NCI-H774 (cell line): ENCODE data around the gene PHRF1.

Experiments
- DNase-seq: peaks from one replicate; lab custom pipeline; 2025; lab: John Stamatoyannopoulos, UW

PHRF1 gene

GRCh38 chr11:616320-617198 is 40.3 kb downstream of the PHRF1 start:
- no peak for DNase-seq

- DNase-seq, result no peak
Observed at GRCh38 chr11:617199-617911, 41.1 kb downstream of the PHRF1 start.

DNA sequence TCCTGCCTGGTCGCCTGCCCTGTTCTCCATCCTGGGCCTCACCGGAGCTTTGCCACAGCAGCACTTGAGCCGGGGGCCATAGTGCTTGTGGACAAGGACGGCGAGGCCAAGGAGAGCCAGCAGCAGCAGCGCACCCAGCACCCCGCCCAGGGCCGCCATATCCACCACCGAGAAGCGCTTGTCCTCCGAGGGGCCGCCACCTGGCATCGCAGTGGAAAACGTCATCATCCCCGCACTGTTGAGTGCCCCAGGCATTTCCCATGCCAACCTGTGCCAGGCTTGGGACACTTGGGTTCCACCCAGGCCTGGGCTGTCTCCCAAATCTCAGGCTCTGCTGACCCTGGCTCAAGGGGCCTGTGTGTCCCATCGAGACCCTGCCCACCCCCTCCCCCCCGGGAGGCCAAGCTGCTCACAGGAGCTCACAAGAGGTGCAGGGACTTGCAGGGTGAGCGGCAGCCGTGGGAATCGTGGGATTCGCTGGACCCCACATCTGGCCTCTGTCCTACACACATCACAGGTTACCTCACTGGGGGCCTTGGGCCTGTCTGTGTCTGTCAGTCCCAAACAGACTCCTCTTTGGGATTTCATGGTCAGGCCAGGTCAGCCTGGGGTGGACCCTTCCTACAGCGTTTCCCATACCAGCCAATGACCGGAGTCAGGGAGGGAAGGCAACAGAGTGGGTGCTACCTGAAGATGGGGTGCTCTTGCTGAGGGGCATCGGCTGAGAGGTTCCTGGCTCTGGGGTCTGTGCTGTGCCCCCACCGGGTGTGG is 41.8 kb downstream of the PHRF1 start:
- no peak for DNase-seq

DNA sequence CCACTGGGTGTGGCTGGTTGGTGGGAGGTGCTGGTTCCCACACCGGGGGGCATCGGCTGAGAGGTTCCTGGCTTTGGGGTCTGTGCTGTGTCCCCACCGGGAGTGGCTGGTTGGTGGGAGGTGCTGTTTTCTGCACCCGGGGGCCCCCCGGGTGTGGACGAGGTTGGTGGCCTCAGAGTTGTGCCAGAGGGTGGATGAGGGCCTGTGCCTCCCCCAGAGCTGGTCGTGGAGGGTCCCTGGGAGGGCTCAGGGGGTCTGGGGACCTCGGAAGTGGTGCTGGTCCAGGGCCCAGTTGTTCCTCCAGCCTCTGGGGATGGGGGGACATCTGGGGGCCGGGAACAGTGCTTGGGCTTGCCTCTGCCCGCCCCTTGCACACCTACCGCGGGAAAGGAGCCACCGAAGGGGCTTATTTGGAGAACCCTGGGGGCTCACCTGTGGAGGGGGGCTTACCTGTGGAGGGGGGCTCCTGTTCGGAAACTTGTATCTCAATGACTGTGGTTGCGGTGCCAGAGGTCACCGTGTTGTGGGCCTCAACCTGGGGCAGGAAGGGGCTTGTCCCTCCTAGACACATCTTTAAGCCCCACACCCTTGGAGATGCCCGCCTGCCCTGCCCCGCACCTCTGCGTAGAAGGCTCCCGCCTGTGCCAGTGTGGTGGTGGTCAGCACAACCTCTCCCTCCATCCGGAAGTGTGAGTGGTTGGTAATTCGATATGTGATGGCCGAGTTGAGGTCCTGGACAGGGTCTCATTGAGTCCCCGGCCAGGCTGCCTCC is 42.8 kb downstream of the PHRF1 start:
- DNase-seq, result no peak

- DNase-seq, result no peak
Observed at GRCh38 chr11:619628-620050, 43.4 kb downstream of the PHRF1 start.

DNA sequence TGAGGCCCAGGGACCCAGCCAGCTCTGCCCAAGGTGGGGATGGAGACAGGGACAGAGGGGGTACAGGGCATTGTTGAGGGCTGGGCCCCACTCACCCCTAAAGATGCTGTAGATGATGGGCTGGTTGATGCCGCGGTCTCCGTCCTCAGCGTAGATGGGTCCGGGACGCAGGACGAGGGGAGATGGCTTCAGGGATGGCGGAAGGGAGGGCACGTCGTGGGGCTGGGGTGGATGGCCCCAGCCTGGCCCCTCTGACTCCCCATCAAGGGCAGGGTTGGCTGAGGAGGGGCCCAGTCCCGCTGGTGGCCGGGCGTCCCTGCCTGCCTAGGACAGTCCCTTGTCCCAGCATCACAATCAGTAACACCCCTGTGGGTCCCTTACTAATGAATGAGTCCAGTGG is 43.9 kb downstream of the PHRF1 start:
- DNase-seq, result no peak

- no peak for DNase-seq
Observed at GRCh38 chr11:620935-621814, 44.9 kb downstream of the PHRF1 start.

DNA sequence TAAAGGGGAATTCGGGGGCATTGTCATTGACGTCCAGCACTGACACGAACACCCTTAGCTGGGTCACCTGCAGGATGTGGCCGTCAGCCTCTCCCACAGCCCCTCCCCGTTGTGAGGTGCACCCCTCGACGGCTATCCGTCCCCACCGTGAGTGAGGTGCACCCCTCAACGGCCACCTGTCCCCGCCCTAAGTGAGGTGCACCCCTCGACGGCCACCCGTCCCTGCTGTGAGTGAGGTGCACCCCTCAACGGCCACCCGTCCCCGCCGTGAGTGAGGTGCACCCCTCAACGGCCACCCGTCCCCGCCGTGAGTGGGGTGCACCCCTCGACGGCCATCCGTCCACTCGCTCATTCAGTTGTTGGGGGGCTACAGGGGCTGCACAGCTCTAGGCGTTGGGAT is 45.6 kb downstream of the PHRF1 start:
- no peak for DNase-seq

DNA sequence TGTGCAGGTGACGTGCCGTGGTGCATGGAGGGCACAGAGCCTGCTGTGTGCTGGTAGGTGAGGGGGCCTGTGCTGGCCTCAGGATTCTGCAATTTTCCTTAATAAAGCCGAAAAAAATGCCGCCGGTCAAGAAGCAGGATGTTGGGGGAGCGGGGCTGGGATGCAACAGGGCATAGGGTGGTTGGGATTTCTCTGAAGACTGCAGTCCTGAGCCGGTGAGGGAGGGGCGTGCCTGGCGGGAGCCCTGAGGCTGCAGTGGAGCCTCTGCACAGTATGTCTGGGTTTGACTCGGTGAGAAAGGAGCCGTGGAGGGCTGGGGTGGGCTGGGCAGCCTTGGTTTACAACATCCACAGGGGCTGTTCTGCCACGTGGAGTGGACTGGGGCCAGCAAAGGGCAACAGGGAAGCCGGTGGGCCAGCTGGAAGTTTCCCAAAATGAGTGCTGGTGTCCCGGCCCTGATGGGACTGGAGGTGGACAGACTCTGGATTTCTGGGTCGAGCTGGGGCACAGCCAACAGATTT is 47.1 kb downstream of the PHRF1 start:
- no peak for DNase-seq

DNA sequence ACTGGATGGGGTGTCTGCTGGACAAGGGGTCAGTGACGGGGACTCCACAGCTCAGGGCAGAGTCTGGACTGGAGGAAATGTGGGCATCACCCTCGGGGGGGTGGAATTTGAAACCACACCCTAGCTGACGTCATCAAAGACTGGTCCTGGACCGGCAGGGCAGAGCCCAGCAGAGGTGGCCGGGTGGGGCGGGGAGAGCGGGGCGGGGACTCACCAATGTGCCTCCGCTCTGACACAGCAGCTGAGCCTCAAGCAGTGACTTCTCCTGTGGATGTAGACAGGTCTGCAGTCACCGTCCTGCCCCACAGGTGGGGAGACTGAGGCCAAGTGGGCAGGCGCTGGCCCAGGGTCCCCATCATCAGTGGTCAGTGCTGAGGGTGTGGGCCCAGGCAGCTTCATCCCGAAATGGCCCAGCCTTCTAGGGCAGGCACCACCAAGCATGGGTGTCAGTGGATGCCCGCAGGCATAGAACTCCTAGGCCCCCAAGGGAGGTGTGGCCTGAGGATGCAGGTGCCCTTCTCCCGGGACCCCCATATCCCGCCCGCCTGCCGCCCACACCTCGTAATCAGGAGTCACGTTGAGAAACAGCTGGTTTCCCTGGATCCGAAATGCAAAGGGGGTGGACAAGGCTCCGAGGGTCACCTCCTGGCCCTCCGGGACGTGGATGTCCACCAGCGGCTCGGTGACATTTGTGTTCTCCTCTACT is 47.9 kb downstream of the PHRF1 start:
- DNase-seq, result no peak

DNA sequence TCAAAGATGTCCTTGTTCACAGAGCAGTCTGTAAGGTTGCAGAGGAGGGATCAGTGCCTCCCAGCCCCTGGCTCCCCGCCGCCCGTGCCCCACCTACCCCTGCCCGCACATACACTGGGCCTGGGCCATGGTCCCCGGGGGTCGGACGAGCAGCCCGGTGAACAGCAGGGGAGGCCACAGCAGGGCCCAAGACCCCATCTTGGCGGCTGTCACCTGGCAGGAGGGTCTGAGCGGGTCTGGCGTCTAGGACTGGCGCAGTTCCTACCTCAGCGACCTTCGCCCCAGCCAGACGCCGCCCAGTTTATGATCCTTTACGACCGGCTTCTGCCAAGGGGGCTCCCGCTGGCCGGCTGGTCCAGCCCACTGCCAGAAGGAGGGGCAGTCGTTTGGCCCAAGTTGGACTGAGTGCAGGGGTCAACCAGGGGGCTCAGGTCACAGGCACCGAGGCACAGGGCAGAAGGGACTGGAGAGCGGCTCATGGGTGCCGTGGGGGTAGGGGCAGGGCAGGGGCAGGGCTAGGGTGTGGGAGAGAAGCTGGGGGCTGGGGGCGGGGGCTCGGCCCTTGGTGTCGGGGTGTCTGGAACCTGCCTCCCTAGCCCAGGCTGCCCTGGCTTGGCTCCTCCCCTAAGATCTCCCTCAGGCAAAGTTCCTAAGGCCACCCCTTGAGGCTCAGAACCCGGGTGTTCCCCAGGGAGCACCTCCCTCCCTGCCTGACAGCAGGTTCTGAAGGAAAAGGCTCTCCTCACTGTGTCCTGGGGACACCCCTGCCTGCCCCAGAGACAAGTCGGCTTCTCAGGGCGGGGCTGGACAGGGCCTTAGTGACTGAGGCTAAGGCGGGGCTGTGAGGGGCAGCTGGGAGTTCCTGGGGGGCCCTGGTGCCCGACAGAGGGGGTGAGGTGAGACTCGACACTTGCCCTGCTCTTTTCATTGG is 48.7 kb downstream of the PHRF1 start, which contains the start of gene CDHR5:
TSS of gene CDHR5 (minus strand) at position 251 of the 931 bp plus-strand sequence. CDS start at position 198, 53 bp downstream.
- DNase-seq, result no peak

DNA sequence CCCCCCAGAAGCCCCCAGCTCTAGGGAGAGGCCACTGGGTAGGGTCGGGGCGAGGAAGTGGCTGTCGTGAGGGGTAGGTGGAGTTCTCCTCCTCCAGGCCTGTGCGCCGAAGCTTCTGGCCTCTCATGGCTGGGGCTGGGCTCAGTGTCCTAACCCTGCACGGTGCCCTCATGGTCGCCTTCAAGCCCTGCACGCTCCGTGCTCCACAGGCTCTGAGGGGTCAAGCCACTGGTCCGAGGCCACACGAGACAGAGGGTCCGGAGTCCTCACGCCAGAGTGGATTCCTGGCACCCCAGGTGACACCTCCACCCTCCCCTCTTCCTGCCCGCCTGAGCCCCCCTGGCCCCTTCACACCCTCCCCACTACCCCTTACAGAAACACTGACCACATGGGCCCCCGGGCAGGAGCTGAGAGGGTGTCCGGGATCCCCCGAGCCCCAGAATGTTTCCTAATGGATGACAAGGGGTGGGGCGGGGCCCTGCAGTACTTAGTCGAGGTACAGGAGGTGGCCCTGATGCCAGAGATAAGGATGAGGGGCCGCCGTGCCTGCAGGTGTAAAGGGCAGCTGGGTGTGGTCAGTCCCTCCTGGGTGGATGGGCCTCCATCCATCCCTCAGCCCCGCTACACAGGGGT is 49.5 kb downstream of the PHRF1 start:
- no peak for DNase-seq

DNA sequence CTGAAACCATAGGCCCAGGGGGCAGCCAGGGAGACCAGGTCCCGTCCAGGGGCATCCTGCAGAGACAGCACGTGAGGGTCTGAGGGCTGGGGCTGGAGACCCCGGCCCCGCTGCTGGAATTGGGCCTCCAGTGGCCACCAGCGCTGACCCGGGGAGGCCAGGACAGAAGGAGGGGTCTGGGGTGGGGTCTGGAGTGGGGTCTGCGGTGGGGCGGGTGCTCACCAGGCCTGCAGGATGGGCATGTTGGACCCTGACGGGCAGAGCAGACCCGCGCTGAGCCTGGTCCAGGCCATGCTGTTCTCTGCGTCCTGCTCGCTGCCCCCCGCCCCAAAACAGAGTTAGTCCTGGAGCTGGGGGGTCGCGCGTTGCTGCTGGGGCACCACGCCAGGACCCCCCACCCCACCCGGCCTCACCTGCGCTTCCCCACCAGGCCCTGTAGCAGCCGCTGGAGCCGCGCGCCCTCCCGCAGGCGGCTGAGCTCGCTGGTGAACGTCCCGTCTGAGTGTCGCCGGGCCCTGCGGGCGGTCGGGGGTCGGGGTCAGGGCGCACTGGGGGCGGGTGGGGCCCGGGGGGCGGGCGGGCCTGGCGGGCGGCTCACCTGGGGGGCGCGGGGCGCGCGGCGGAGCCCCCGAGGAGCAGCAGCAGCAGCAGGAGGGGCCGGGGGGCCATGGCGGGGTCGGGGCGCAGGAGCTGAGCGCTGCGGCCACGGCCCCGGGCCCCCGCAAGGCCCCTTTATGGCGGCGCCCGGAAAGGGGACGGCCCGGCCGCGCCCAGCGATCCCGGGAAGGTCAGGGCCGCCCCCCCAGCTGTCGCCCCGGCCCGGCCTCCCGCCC is 50.4 kb downstream of the PHRF1 start, which contains the start of gene SCT:
TSS of gene SCT (minus strand) at position 707 of the 833 bp plus-strand sequence. CDS start at position 669, 38 bp downstream.
- no peak for DNase-seq

DNA sequence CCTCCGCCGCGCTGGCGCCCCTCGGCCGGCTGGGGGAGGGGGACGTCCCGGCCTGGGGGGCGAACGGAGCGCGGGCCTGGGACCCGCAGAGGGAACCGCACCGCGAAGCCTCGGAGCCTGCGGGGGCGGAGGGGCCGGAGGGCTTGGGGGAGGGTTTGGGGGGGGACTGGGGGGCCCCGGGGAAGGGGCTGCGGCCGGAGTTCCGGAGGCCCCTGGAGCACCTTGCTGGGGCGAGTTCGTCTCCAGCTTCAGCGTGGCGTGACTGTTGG is 51.0 kb downstream of the PHRF1 start:
- no peak for DNase-seq

- no peak for DNase-seq
Observed at GRCh38 chr11:628056-628455, 51.8 kb downstream of the PHRF1 start.

GRCh38 chr11:629237-629583 is 52.9 kb downstream of the PHRF1 start:
- no peak for DNase-seq

DNA sequence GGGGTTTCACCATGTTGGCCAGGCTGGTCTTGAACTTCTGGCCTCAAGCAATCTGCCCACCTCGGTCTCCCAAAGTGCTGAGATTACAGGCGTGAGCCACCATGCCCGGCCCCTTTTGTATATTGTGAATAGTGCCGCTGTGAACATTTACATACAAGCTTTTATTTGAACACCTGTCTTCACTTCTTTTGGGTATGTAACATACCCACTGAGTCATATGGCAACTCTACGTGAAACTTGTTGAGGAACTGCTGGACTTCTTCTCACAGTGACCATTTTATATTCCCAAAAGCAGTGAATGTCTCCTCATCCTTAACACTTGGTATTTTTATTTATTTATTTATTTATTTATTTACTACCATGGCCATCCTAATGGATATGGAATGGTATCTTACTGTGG is 54.6 kb downstream of the PHRF1 start:
- no peak for DNase-seq
